ENCODE results near the gene GANC.

DNA sequence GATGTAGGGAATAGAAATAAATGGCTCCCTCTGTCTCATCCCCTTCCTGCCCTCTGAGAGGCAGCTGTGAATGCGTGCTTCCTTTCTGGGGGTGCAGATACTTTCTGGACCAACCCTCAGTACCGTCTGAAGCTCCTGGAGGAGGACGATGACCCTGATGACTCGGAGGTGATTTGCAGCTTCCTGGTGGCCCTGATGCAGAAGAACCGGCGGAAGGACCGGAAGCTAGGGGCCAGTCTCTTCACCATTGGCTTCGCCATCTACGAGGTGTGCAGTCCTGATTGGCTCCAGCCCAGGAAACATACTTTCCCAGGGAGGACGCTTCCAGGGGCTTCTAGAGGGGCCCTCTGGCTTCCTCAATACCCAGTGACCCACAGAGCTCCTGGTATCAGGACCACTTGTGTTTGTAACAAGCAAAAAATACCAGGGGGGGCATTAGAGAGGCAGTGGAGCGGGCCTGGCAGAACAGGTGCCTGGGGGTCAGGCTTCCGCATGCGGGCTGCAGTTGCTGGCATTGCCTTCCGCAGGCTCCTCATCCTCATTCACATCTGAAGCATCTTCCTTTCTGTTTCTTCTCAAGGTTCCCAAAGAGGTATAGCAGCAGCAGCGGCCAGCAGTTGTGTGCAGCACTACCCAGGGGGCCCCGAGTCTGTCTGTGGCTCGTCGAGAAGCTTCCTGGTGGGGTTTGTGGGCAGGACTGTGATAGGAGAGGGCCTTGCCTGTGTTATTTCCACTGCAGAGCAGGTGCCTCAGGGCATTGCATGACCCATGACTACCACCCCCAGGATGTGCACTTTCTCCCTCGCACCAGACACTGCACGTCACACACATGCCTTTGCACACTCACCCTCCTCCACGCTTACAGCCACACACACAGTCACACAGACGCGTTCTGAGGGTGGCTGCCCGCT, 128.8 kb downstream of the GANC start:
- TF ChIP-seq, protein P1, sequence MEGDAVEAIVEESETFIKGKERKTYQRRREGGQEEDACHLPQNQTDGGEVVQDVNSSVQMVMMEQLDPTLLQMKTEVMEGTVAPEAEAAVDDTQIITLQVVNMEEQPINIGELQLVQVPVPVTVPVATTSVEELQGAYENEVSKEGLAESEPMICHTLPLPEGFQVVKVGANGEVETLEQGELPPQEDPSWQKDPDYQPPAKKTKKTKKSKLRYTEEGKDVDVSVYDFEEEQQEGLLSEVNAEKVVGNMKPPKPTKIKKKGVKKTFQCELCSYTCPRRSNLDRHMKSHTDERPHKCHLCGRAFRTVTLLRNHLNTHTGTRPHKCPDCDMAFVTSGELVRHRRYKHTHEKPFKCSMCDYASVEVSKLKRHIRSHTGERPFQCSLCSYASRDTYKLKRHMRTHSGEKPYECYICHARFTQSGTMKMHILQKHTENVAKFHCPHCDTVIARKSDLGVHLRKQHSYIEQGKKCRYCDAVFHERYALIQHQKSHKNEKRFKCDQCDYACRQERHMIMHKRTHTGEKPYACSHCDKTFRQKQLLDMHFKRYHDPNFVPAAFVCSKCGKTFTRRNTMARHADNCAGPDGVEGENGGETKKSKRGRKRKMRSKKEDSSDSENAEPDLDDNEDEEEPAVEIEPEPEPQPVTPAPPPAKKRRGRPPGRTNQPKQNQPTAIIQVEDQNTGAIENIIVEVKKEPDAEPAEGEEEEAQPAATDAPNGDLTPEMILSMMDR (IDR thresholded peaks at IDR 0.05): no peak
- TF ChIP-seq POLR2AphosphoS5 (IDR thresholded peaks at IDR 0.05) (no peak), EP300 (IDR thresholded peaks at IDR 0.05) (no peak)
